Measurements from ENCODE around the gene AOX1. TPM values are rescaled to one million over a fixed set of nuclear protein-coding genes. Genes with fewer than 3 reads are reported as not detected.
"Not testable (repeated sequence)": the region's sequence is repeated elsewhere in the genome, so short reads cannot be mapped to it uniquely, and the experiment has no call there.

AOX1 gene
- total and polyA plus RNA-seq, 9 of the 15 experiments (the other 6 are each of a cell fraction or from before 2014, with no cell fraction given): 0.10 to 0.55 (median 0.20) TPM; not detected in 6

DNA sequence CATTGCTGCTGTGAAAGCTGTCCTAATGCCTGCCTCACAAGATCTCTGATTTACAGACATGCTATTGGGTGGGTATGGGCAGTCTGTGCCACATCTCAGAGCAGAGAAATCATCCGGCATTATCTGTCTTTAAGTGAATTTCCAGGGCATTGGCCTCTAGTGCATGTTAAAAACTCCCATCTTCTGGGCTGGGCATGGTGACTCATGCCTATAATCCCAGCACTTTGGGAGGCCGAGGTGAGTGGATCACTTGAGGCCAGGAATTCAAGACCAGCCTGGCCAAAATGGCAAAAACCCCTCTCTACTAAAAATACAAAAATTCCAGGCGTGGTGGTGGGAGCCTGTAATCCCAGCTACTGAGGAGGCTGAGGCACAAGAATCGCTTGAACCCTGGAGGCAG, 42.6 kb downstream of the AOX1 start:
- H3K9me1 ChIP-seq (ENCODE audit: control insufficient read depth, insufficient read depth, low read length); in situ Hi-C loops (cut with MboI); H3K4me2 ChIP-seq (ENCODE audit: insufficient read depth, low read length); CTCF ChIA-PET (ENCODE audit: low intra/inter-chr PET ratio); H2AFZ ChIP-seq (ENCODE audit: low read depth, low read length); H4K20me1 ChIP-seq (replicated peaks; ENCODE audit: control insufficient read depth, insufficient read depth, low read length); H3K79me2 ChIP-seq (ENCODE audit: control insufficient read depth, insufficient read depth, low read length); H3K9me3 ChIP-seq (replicated peaks; ENCODE audit: control insufficient read depth, insufficient read depth, low read depth, low read length); H3K36me3 ChIP-seq (ENCODE audit: control insufficient read depth, insufficient read depth, low read length); H3K4me3 ChIP-seq; BruUV-seq (replicated peaks); H3K9ac ChIP-seq (ENCODE audit: insufficient read depth in 1 of 2, low read depth in 2 of 2, low read length in 2 of 2); DNase-seq (ENCODE audit: extremely low read depth in 1 of 4, low spot score in 3 of 4); intact Hi-C loops (cut with micrococcal nuclease); FAIRE-seq; H3K4me1 ChIP-seq (replicated peaks in 1 of 2; ENCODE audit: control insufficient read depth in 2 of 2, insufficient read depth in 2 of 2, low read length in 2 of 2); ATAC-seq; H3K27me3 ChIP-seq (ENCODE audit: control insufficient read depth in 2 of 2, insufficient read depth in 2 of 2, low read length in 2 of 2); H3K27ac ChIP-seq (ENCODE audit: extremely low read depth, low read depth, low read length): not testable (repeated sequence)
- POLR2A ChIA-PET: interaction anchor here (0.7 kb wide), 1 partner anchor 35 kb away, joined by 4 read pairs; no protein-coding TSS in a partner anchor
- 5% methylated on average over 4 of the region's 4 CpGs for WGBS (ENCODE audit: insufficient coverage, low coverage, missing lambda C conversion rate)

DNA sequence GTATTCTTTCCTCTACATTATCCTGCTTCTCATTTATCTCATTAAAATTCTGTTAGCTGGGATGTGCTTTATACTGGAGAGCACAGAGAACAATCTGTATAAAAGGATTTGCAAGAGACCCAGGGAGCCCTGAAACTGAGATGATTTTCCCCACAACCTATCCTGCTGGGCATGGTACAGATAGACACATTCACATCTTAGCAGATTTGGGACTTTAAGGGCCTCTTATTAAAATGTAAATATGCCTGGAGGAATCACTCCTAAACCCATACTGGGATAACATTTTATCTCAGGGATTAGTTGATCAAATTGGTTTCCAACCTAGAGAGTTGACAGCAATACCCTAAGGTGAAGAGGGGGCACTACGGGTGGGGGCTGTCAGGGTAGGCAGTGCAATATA, 45.5 kb downstream of the AOX1 start:
- no peak for DNase-seq (ENCODE audit: extremely low read depth in 1 of 4, low spot score in 3 of 4)
- no TSS peak for BruUV-seq (replicated peaks)
- in situ Hi-C loops (cut with MboI): no loop called here
- Histone ChIP-seq H2AFZ (ENCODE audit: low read depth, low read length) (no peak overlapping the region), H3K27ac (ENCODE audit: extremely low read depth, low read depth, low read length) (no peak overlapping the region), H3K36me3 (ENCODE audit: control insufficient read depth, insufficient read depth, low read length) (no peaks in the 10 kb centered on the region), H3K4me2 (ENCODE audit: insufficient read depth, low read length) (no peak overlapping the region), H3K9ac (ENCODE audit: insufficient read depth in 1 of 2, low read depth in 2 of 2, low read length in 2 of 2) (no peak overlapping the region), H3K9me3 (replicated peaks; ENCODE audit: control insufficient read depth, insufficient read depth, low read depth, low read length) (no peaks in the 10 kb centered on the region), H3K9me1 (ENCODE audit: control insufficient read depth, insufficient read depth, low read length) (no peaks in the 10 kb centered on the region), H3K4me3 (no peak overlapping the region), H4K20me1 (replicated peaks; ENCODE audit: control insufficient read depth, insufficient read depth, low read length) (no peaks in the 10 kb centered on the region), H3K27me3 (ENCODE audit: control insufficient read depth in 2 of 2, insufficient read depth in 2 of 2, low read length in 2 of 2) (no peaks in the 10 kb centered on the region; a peak in 2 of 5 replicates), H3K4me1 (replicated peaks in 1 of 2; ENCODE audit: control insufficient read depth in 2 of 2, insufficient read depth in 2 of 2, low read length in 2 of 2) (no peaks in the 10 kb centered on the region; a peak in 2 of 5 replicates), H3K79me2 (ENCODE audit: control insufficient read depth, insufficient read depth, low read length) (no peaks in the 10 kb centered on the region)
- POLR2A ChIA-PET: interaction anchor here (0.9 kb wide), 1 partner anchor 13 kb away, joined by 3 read pairs; no protein-coding TSS in a partner anchor
- WGBS (ENCODE audit: insufficient coverage, low coverage, missing lambda C conversion rate): 10% methylated on average over 1 of the region's 1 CpG
- FAIRE-seq: no peak
- CTCF ChIA-PET (ENCODE audit: low intra/inter-chr PET ratio): no interaction called here
- no peak for ATAC-seq
- intact Hi-C loops (cut with micrococcal nuclease): no loop called here
- TF ChIP-seq ZSCAN32 (CRISPR knock-in tag; IDR thresholded peaks at IDR 0.05) (no peak), ZNF133 (CRISPR knock-in tag; IDR thresholded peaks at IDR 0.05) (no peak), MYBL2 (IDR thresholded peaks at IDR 0.05; ENCODE audit: low read depth) (no peak), MYBL2 (CRISPR knock-in tag; IDR thresholded peaks at IDR 0.05; ENCODE audit: borderline replicate concordance) (no peak), ZKSCAN1 (IDR thresholded peaks at IDR 0.05; ENCODE audit: low read depth, low read length) (no peak), POLR2G (IDR thresholded peaks at IDR 0.05; ENCODE audit: low read depth, low read length) (no peak), ATF1 (CRISPR knock-in tag; IDR thresholded peaks at IDR 0.05) (no peak), ATF1 (tag; IDR thresholded peaks at IDR 0.05) (no peak)
- TF ChIP-seq, protein P1, sequence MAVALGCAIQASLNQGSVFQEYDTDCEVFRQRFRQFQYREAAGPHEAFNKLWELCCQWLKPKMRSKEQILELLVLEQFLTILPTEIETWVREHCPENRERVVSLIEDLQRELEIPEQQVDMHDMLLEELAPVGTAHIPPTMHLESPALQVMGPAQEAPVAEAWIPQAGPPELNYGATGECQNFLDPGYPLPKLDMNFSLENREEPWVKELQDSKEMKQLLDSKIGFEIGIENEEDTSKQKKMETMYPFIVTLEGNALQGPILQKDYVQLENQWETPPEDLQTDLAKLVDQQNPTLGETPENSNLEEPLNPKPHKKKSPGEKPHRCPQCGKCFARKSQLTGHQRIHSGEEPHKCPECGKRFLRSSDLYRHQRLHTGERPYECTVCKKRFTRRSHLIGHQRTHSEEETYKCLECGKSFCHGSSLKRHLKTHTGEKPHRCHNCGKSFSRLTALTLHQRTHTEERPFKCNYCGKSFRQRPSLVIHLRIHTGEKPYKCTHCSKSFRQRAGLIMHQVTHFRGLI (CRISPR knock-in tag; IDR thresholded peaks at IDR 0.05): no peak
- TF ChIP-seq, protein P2, sequence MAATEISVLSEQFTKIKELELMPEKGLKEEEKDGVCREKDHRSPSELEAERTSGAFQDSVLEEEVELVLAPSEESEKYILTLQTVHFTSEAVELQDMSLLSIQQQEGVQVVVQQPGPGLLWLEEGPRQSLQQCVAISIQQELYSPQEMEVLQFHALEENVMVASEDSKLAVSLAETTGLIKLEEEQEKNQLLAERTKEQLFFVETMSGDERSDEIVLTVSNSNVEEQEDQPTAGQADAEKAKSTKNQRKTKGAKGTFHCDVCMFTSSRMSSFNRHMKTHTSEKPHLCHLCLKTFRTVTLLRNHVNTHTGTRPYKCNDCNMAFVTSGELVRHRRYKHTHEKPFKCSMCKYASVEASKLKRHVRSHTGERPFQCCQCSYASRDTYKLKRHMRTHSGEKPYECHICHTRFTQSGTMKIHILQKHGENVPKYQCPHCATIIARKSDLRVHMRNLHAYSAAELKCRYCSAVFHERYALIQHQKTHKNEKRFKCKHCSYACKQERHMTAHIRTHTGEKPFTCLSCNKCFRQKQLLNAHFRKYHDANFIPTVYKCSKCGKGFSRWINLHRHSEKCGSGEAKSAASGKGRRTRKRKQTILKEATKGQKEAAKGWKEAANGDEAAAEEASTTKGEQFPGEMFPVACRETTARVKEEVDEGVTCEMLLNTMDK (IDR thresholded peaks at IDR 0.05; ENCODE audit: borderline replicate concordance, insufficient read depth, low read depth, low read length, poor library complexity, severe bottlenecking): no peak
- TF ChIP-seq, protein P3, sequence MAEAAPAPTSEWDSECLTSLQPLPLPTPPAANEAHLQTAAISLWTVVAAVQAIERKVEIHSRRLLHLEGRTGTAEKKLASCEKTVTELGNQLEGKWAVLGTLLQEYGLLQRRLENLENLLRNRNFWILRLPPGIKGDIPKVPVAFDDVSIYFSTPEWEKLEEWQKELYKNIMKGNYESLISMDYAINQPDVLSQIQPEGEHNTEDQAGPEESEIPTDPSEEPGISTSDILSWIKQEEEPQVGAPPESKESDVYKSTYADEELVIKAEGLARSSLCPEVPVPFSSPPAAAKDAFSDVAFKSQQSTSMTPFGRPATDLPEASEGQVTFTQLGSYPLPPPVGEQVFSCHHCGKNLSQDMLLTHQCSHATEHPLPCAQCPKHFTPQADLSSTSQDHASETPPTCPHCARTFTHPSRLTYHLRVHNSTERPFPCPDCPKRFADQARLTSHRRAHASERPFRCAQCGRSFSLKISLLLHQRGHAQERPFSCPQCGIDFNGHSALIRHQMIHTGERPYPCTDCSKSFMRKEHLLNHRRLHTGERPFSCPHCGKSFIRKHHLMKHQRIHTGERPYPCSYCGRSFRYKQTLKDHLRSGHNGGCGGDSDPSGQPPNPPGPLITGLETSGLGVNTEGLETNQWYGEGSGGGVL (CRISPR knock-in tag; IDR thresholded peaks at IDR 0.05): no peak

All from K562 (cell line).